Measurements from ENCODE around the gene TUBA4A. TPM values are rescaled to one million over a fixed set of nuclear protein-coding genes. Genes with fewer than 3 reads are reported as not detected.

Gene TUBA4A
- total RNA-seq, 4 donors from 2014 or later = 39.2 to 101 (median 70.8) TPM

- TF ChIP-seq EP300 (IDR thresholded peaks at IDR 0.05; ENCODE audit: low read depth) = peak; percentile 52
- peak; percentile 91 for TF ChIP-seq POLR2A (IDR thresholded peaks at IDR 0.05)
- TF ChIP-seq POLR2AphosphoS5 (IDR thresholded peaks at IDR 0.05) = peak; percentile 95 to 98 (median 95)
- TF ChIP-seq, protein P1, sequence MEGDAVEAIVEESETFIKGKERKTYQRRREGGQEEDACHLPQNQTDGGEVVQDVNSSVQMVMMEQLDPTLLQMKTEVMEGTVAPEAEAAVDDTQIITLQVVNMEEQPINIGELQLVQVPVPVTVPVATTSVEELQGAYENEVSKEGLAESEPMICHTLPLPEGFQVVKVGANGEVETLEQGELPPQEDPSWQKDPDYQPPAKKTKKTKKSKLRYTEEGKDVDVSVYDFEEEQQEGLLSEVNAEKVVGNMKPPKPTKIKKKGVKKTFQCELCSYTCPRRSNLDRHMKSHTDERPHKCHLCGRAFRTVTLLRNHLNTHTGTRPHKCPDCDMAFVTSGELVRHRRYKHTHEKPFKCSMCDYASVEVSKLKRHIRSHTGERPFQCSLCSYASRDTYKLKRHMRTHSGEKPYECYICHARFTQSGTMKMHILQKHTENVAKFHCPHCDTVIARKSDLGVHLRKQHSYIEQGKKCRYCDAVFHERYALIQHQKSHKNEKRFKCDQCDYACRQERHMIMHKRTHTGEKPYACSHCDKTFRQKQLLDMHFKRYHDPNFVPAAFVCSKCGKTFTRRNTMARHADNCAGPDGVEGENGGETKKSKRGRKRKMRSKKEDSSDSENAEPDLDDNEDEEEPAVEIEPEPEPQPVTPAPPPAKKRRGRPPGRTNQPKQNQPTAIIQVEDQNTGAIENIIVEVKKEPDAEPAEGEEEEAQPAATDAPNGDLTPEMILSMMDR (IDR thresholded peaks at IDR 0.05) = no peak
- in situ Hi-C loops (cut with MboI; ENCODE audit: low pct_ligation_motif_present in 1 of 4, low pct_unique_long_range_greater_than_20kb in 1 of 4, low sequenced_read_pairs in 3 of 4) = no loop called here
- peak; percentile 96 for DNase-seq
- WGBS, 2 donors (ENCODE audit: low coverage in 1 of 2) = 1% methylated on average over 46 of the region's 46 CpGs; no CpG with 5 or more reads in 1 of the 2 donors
- Histone ChIP-seq H3K36me3 (no peaks in the 10 kb centered on the region), H3K27me3 (no peaks in the 10 kb centered on the region), H3K9me3 (no peaks in the 10 kb centered on the region), H3K4me3 (peak within 1 kb of the TSS; percentile 65 to 95 (median 83)), H3K4me1 (peaks cover 32 to 53% (median 49%) of the 10 kb centered on the region in 4 donors), H3K27ac (peak within 1 kb of the TSS; percentile 94 to 97 (median 94))
- intact Hi-C loops (cut with DNase I; ENCODE audit: low total_unique reads) = loop anchor here (10.0 kb wide), 1 partner anchor 1611 kb away; no protein-coding TSS in a partner anchor
Measured at GRCh38 chr2:219245148-219245898, 8.4 kb downstream of the TUBA4A start, which contains the start of the genes GLB1L and STK16. GLB1L (minus strand) TSS chr2:219245444; CDS start chr2:219243573, 1,871 bp downstream. STK16 (plus strand) TSS chr2:219245479; CDS start chr2:219246000, 521 bp downstream.

- Histone ChIP-seq H3K27ac (peak overlapping the region; percentile 94 to 97 (median 94)), H3K27me3 (no peaks in the 10 kb centered on the region), H3K4me1 (peaks cover 27 to 47% (median 43%) of the 10 kb centered on the region in 4 donors), H3K36me3 (no peaks in the 10 kb centered on the region), H3K9me3 (no peaks in the 10 kb centered on the region), H3K4me3 (peak overlapping the region; percentile 65 to 95 (median 83))
- 29 to 34% methylated on average over 4 to 6 of the region's 6 CpGs for WGBS, 2 donors (ENCODE audit: low coverage in 1 of 2)
- DNase-seq = no peak
- intact Hi-C loops (cut with DNase I; ENCODE audit: low total_unique reads) = loop anchor here (10.0 kb wide), 1 partner anchor 1610 kb away; no protein-coding TSS in a partner anchor
- TF ChIP-seq EP300 (IDR thresholded peaks at IDR 0.05; ENCODE audit: low read depth) (no peak), POLR2AphosphoS5 (IDR thresholded peaks at IDR 0.05) (no peak)
- TF ChIP-seq, protein P1 (IDR thresholded peaks at IDR 0.05) = no peak
- in situ Hi-C loops (cut with MboI; ENCODE audit: low pct_ligation_motif_present in 1 of 4, low pct_unique_long_range_greater_than_20kb in 1 of 4, low sequenced_read_pairs in 3 of 4) = no loop called here
Measured at GRCh38 chr2:219244789-219245147, 8.9 kb downstream of the TUBA4A start.

DNA sequence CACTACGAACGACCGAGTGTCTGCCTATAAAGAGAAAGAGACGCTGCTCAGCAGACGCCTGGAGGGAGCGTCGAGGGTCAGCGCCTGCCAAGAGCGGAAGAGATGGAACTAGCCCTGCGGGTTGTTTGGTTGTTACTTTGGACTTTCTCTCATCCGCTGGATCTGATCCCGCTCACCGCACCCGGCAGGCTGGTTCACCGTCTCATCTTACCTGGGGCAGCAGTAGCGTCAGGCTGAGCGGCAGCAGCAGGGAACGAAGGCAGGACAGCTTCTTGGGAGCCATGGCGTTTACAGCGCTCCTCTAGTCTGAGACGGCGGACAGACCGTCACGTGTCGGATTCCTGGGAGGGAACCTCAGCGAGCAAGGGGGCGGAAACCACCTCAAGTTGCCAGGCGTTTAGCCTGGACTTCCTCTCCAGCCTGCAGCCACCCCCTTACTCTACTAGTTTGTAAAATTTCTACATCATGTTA, 10.4 kb downstream of the TUBA4A start:
- Histone ChIP-seq H3K9me3 (no peaks in the 10 kb centered on the region), H3K27ac (peak overlapping the region; percentile 37 to 67 (median 65)), H3K27me3 (no peaks in the 10 kb centered on the region), H3K4me1 (peaks cover 13 to 33% (median 29%) of the 10 kb centered on the region in 4 donors), H3K36me3 (peaks cover 0 to under 1% (median 0%) of the 10 kb centered on the region in 4 donors), H3K4me3 (peak overlapping the region in 2 of 4 donors; percentile 15 to 17)
- 58% methylated on average over 28 of the region's 28 CpGs; no CpG with 5 or more reads in 1 of the 2 donors for WGBS, 2 donors (ENCODE audit: low coverage in 1 of 2)
- TF ChIP-seq POLR2AphosphoS5 (IDR thresholded peaks at IDR 0.05) (peak in 2 of 3 donors; percentile 38 to 50), EP300 (IDR thresholded peaks at IDR 0.05; ENCODE audit: low read depth) (no peak), POLR2A (IDR thresholded peaks at IDR 0.05) (peak; percentile 39)
- TF ChIP-seq, protein P1 (IDR thresholded peaks at IDR 0.05) = no peak
- in situ Hi-C loops (cut with MboI; ENCODE audit: low pct_ligation_motif_present in 1 of 4, low pct_unique_long_range_greater_than_20kb in 1 of 4, low sequenced_read_pairs in 3 of 4) = no loop called here
- intact Hi-C loops (cut with DNase I; ENCODE audit: low total_unique reads) = loop anchor here (10.0 kb wide), 1 partner anchor 1609 kb away; no protein-coding TSS in a partner anchor
- DNase-seq = peak; percentile 56

- in situ Hi-C loops (cut with MboI; ENCODE audit: low pct_ligation_motif_present in 1 of 4, low pct_unique_long_range_greater_than_20kb in 1 of 4, low sequenced_read_pairs in 3 of 4) (no loop called here), intact Hi-C loops (cut with DNase I; ENCODE audit: low total_unique reads) (no loop called here)
- Histone ChIP-seq H3K9me3 (no peaks in the 10 kb centered on the region), H3K4me3 (no peak overlapping the region), H3K27me3 (no peaks in the 10 kb centered on the region), H3K4me1 (peaks cover 7 to 14% (median 13%) of the 10 kb centered on the region in 4 donors), H3K36me3 (peaks cover 0 to 51% (median 27%) of the 10 kb centered on the region in 4 donors), H3K27ac (no peak overlapping the region)
- no peak for DNase-seq
- TF ChIP-seq, protein P1 (IDR thresholded peaks at IDR 0.05) = no peak
- no peak for TF ChIP-seq EP300 (IDR thresholded peaks at IDR 0.05; ENCODE audit: low read depth)
- no peak for TF ChIP-seq POLR2A (IDR thresholded peaks at IDR 0.05)
- WGBS, 2 donors (ENCODE audit: low coverage in 1 of 2) = 80 to 90% methylated on average over 2 to 3 of the region's 3 CpGs
Measured at GRCh38 chr2:219234331-219234730, 19.4 kb downstream of the TUBA4A start.
